NCI-H2227 (cell line): ENCODE measurements around the gene IL26.
"Not testable (repeated sequence)": the region's sequence is repeated elsewhere in the genome, so short reads cannot be mapped to it uniquely, and the experiment has no call there.

Source experiments
- DNase-seq: peaks from one replicate; lab custom pipeline; 2025; ENCODE audit not compliant: unreplicated experiment; lab: John Stamatoyannopoulos, UW

The IL26 gene

GRCh38 chr12:68203460-68203875 is 22.1 kb downstream of the IL26 start:
- no peak for DNase-seq

DNA sequence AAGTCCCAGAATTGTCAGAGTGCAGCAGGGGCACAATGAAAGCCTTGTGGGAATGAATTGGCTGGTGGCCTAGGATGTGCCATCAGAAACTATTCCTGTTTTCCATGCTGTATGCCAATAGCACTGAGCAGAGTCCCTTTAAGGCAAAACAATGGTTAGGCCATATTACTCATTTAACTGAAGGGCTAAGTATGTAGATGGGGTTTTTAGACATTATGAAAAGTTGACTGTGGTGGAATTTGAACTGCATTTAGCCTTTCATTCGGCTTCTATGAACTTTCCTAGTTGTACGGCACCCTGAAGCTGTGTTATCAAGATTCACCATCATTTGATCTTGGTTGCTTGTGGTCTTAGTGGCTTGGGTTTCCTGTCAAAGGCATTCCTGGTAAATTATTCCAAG is 24.8 kb downstream of the IL26 start:
- no peak for DNase-seq

DNA sequence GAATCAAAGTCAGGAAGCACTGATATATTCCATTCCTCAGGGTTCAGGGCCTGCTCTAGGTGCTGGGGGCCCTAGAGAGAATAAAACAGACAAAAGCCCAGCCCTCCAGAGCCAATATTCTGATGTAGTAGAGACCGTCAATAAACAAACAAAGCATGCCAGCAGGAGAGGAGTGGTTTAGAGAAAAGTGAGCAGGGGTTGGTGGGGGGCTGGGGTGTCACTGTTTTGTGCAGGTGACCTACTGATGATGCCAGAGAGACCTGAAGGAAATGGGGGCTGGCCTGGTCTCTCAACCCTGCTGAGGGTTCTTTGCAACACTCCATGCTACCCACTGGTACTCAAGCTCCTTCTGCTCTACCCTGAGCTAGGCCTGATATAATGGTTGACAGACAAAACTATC is 26.5 kb downstream of the IL26 start:
- no peak for DNase-seq

- no peak for DNase-seq
These were observed 27.0 kb downstream of the IL26 start for GRCh38 chr12:68198507-68199086.

GRCh38 chr12:68190301-68190700 is 35.3 kb downstream of the IL26 start:
- DNase-seq = no peak

- no peak for DNase-seq
These were observed 35.8 kb downstream of the IL26 start for GRCh38 chr12:68189821-68190242.

- DNase-seq = no peak
These were observed 40.0 kb downstream of the IL26 start for GRCh38 chr12:68185598-68185997.

DNA sequence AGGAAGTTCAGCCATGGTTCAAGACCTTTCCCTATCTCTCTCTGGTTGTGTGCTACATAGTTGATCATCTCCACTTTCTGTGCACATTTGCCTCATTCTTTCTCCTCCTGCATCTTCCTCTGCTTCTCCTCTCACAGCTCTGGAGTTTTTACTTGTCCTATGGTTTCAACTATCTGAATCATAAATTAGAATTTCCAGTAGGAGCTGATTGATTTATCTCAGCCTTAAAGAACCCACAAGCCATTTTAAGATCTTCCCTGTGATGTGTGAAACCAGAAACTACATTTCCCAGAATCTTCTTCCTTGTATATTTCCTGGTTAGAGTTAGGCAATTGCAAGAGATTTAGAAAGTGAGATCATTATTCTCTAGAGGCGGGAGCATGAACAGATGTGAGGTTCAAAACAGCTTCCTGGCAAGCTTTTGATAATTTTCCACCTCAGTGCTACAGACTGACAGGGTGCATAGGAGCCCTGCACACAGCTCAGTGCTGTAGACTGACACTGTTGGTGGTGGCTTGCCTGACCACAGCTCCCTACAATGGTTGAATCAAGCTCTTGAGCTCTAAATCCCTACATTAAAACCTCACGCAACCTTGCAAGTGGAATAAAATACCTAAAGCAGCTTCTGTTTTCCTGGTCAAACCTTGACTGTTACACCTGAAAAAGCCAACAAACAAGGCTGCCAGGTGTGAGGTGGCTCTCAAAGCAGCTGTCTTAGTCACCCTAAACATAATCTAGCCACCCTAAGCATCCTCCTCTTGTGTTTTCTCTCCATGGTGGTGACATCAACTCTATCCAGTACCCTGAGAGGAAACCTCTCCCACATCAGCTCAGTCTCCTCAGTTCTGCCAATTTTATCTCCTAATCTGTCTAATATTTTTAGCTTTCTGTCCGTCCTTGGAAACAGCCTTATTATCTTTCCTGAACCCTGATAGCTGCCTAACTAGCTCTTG is 44.5 kb downstream of the IL26 start:
- DNase-seq = no peak

- DNase-seq = no peak
These were observed 46.7 kb downstream of the IL26 start for GRCh38 chr12:68178774-68179439.

GRCh38 chr12:68178184-68178583 is 47.4 kb downstream of the IL26 start:
- DNase-seq = no peak

DNA sequence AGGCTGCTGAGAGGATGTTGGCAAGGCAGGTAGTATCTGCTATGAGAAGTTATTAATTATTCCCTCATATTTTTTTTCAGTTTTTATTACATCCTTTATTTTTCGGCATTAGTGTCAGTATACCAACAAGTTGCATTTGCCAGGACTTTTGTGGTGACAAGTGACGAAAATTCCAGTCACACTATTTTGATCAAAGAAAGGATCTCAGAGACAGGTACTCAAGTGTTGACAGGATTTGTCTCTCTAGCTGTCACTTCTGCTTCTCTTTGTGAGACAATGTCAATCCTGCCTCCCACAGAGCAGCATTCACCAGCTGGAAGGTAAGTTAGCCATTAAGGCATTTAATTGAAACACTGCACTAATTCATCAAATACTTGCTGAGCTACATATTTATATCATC is 48.0 kb downstream of the IL26 start:
- no peak for DNase-seq

- no peak for DNase-seq
These were observed 49.4 kb downstream of the IL26 start for GRCh38 chr12:68176257-68176656.

- no peak for DNase-seq
These were observed 50.0 kb downstream of the IL26 start for GRCh38 chr12:68175557-68176061.

GRCh38 chr12:68174761-68175160 is 50.8 kb downstream of the IL26 start:
- DNase-seq = not testable (repeated sequence)

DNA sequence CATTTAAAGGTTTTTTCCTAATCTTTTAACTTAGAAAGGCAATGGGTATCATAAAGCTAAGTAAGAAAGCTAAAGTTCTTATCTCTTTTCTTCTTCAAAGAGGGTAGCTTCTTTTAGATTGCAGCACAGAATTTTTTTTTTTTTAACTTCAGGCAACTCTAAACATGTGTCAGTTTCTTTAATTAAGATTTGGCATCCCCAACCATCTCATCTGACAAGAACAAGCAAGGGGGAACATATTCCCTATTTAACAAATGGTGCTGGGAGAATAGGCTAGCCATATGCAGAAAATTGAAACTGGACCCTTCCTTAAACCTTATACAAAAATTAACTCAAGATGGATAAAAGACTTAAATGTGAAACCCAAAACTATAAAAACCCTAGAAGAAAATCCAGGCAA is 51.8 kb downstream of the IL26 start:
- no peak for DNase-seq

- DNase-seq = no peak
These were observed 54.9 kb downstream of the IL26 start for GRCh38 chr12:68170726-68171125.

- no peak for DNase-seq
These were observed 56.3 kb downstream of the IL26 start for GRCh38 chr12:68169213-68169889.

GRCh38 chr12:68166317-68166831 is 59.2 kb downstream of the IL26 start:
- no peak for DNase-seq

DNA sequence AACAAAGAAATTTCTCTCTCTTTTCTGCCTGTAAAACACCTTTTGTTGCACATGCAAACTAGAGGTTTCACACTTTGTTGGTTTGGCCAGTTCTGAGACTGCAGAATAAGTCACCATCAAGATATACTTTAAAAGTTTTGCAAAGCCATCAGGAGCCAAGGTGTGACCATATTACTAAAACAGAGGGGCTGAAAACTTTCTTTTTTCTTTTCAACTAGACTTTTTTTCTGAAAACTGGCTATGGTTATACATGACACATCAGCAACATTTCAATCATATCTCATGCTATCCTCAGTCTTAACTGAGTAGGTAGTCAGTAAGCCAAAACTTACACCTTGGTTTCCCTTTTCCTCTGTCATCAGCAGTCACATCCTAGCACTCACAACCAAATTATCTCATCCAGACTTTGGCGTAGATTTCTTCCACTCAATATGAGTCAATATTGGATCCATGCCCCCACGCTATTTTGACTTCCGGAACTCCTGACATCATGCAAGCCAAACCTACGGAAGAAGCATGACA is 62.0 kb downstream of the IL26 start:
- DNase-seq = no peak

- no peak for DNase-seq
These were observed 63.2 kb downstream of the IL26 start for GRCh38 chr12:68162374-68162773.
